GM13977 (cell line): ENCODE data around the gene GLS.

Source experiments
- DNase-seq: peaks from one replicate; pipeline ENCODE4 v3.0.0; 2012; ENCODE audit warnings: low spot score
- CTCF ChIP-seq: IDR thresholded peaks from 2 replicates; pipeline ENCODE4 v1.5.1; 2012; ENCODE audit warnings: mild to moderate bottlenecking, control low read depth; ENCODE audit not compliant: insufficient read depth; ENCODE audit errors: extremely low read depth, missing control alignments
- in situ Hi-C: fragments of 300-500 bp; cut with MboI; formaldehyde crosslinking; loops from one replicate; pipeline ENCODE4 v1.12.0; 2022; ENCODE audit warnings: low sequenced_read_pairs, low pct_unique_long_range_greater_than_20kb, mixed read lengths, inconsistent platforms; ENCODE audit not compliant: unreplicated experiment

Gene GLS

GRCh38 chr2:190965580-190966222 is 85.1 kb downstream of the GLS start:
- in situ Hi-C loops, result no loop called here
- no peak for DNase-seq
- no peak for TF ChIP-seq CTCF

GRCh38 chr2:190968522-190968921 is 87.9 kb downstream of the GLS start:
- no peak for TF ChIP-seq CTCF
- no peak for DNase-seq
- in situ Hi-C loops, result no loop called here

GRCh38 chr2:190970160-190970559 is 89.5 kb downstream of the GLS start:
- no peak for DNase-seq
- TF ChIP-seq CTCF, result no peak
- in situ Hi-C loops, result no loop called here

GRCh38 chr2:190970873-190971506 is 90.4 kb downstream of the GLS start:
- no peak for DNase-seq
- in situ Hi-C loops, result no loop called here
- TF ChIP-seq CTCF, result no peak

- DNase-seq, result no peak
- no peak for TF ChIP-seq CTCF
- in situ Hi-C loops, result no loop called here
Observed at GRCh38 chr2:190972213-190972612, 91.6 kb downstream of the GLS start.

- DNase-seq, result no peak
- in situ Hi-C loops, result no loop called here
- TF ChIP-seq CTCF, result no peak
Observed at GRCh38 chr2:190972846-190973245, 92.2 kb downstream of the GLS start.
